Left renal cortex interstitium (tissue), 4 donors: ENCODE results near the gene GHR. TPM values are rescaled to one million over a fixed set of nuclear protein-coding genes. Genes with fewer than 3 reads are reported as not detected.

Experiments
- DNase-seq, 4 donors: peaks; one replicate each; pipeline ENCODE4 v3.0.0-alpha.2; 2013; ENCODE audit warnings: low read depth in 4 of 4, low spot score in 2 of 4, missing footprints in 1 of 4
- polyA plus RNA-seq, 4 donors: library from polyadenylated mRNA; unstranded; fragments of 120-200 nt; gene quantifications; one replicate each; pipeline ENCODE4 v1.2.1, GENCODE V29; 2013; ENCODE audit not compliant: insufficient read length in 4 of 4

GHR gene
- polyA plus RNA-seq, 4 donors: 17.3 to 24.2 (median 22.1) TPM

- no peak for DNase-seq
Observed at GRCh38 chr5:42595597-42595996, 172.4 kb downstream of the GHR start.

GRCh38 chr5:42596817-42597216 lies 173.6 kb downstream of the GHR start:
- no peak for DNase-seq

GRCh38 chr5:42597318-42597937 lies 174.2 kb downstream of the GHR start:
- DNase-seq: no peak

- no peak for DNase-seq
Observed at GRCh38 chr5:42598311-42598710, 175.1 kb downstream of the GHR start.

GRCh38 chr5:42599106-42599505 lies 175.9 kb downstream of the GHR start:
- no peak for DNase-seq

GRCh38 chr5:42600441-42600840 lies 177.2 kb downstream of the GHR start:
- DNase-seq: no peak

- DNase-seq: no peak
Observed at GRCh38 chr5:42604171-42604711, 181.0 kb downstream of the GHR start.

GRCh38 chr5:42605490-42605889 lies 182.3 kb downstream of the GHR start:
- no peak for DNase-seq

- DNase-seq: no peak
Observed at GRCh38 chr5:42606464-42606869, 183.2 kb downstream of the GHR start.

GRCh38 chr5:42611437-42611836 lies 188.2 kb downstream of the GHR start:
- no peak for DNase-seq

GRCh38 chr5:42612750-42613366 lies 189.6 kb downstream of the GHR start:
- DNase-seq: no peak

- DNase-seq: no peak
Observed at GRCh38 chr5:42614509-42614908, 191.3 kb downstream of the GHR start.

GRCh38 chr5:42620579-42621216 lies 197.5 kb downstream of the GHR start:
- no peak for DNase-seq

- DNase-seq: no peak
Observed at GRCh38 chr5:42621242-42621641, 198.0 kb downstream of the GHR start.

- no peak for DNase-seq
Observed at GRCh38 chr5:42621662-42622061, 198.4 kb downstream of the GHR start.

GRCh38 chr5:42624912-42625311 lies 201.7 kb downstream of the GHR start:
- no peak for DNase-seq

GRCh38 chr5:42626462-42626861 lies 203.2 kb downstream of the GHR start:
- DNase-seq: no peak

- no peak for DNase-seq
Observed at GRCh38 chr5:42628821-42629220, 205.6 kb downstream of the GHR start.

- no peak for DNase-seq
Observed at GRCh38 chr5:42629284-42629683, 206.0 kb downstream of the GHR start.

- no peak for DNase-seq
Observed at GRCh38 chr5:42631241-42631640, 208.0 kb downstream of the GHR start.

GRCh38 chr5:42632354-42632900 lies 209.2 kb downstream of the GHR start:
- no peak for DNase-seq

- DNase-seq: no peak
Observed at GRCh38 chr5:42634575-42634974, 211.3 kb downstream of the GHR start.
